H7 (cell line): ENCODE measurements around the gene R3HDML. TPM values are rescaled to one million over a fixed set of nuclear protein-coding genes. Genes with fewer than 3 reads are reported as not detected.

Experiments used
- DNase-seq: peaks from one replicate; pipeline ENCODE4 v3.0.0; 2012
- H3K27me3 ChIP-seq: 2 replicates; pipeline ENCODE4 v1.6.0; 2011; ENCODE audit warnings: mild to moderate bottlenecking, low read length; ENCODE audit not compliant: control insufficient read depth, insufficient read depth
- H3K36me3 ChIP-seq: replicated peaks from 2 replicates; pipeline ENCODE4 v1.5.1; 2011; ENCODE audit warnings: low read length; ENCODE audit not compliant: control insufficient read depth, insufficient read depth
- H3K4me3 ChIP-seq: 2 replicates; pipeline ENCODE4 v1.5.1; 2011; ENCODE audit warnings: low read depth, mild to moderate bottlenecking, control low read depth, low read length, moderate library complexity; ENCODE audit not compliant: insufficient read depth
- total RNA-seq: library from RNA; depleted of rRNA; stranded (reverse); fragments of >200 nt; shearing (Covaris generic); gene quantifications from 2 replicates; pipeline ENCODE4 v1.2.3, GENCODE V29; 2014

R3HDML gene
- total RNA-seq, 1 experiment from 2014 or later: not detected

DNA sequence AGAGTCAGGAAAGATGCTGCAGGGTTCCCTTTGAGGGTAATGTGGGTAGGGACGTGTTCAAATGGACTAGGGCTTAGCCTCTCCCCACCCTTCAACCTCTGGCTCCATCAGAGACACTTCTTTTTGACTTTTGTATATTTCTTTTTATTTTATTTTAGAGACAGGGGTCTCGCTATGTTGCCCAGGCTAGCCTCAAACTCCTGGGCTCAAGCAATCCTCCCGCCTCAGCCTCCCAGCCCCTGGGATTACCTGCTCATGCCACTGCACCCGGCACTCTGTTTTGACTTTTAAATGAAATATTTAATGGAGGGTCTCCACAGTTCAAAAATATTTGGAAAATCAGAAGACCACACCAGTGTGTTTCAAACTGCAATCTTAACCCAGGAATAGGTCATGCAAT, 27.2 kb downstream of the R3HDML start:
- no peak for DNase-seq
- no peaks in the 10 kb centered on the region for H3K27me3 ChIP-seq
- no peak overlapping the region for H3K4me3 ChIP-seq
- no peaks in the 10 kb centered on the region for H3K36me3 ChIP-seq

DNA sequence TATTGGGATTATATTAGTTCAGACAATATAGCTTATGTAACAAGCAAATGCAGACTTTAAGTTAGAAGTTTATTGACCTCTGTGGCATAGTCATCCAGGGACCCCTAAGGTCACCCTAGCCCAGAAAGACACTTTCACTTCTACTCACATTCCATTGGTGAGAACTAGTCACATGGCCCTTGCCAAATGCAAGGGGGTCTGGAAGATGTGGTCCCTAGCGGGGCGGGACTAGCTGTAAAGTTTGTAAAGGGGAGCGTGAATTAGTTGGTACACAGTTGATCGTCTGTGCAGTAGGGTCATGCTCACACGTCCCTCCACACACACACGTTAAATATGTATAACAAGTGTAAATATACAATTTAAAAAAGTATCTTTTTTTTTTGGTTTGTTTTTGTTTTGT, 27.9 kb downstream of the R3HDML start:
- H3K4me3 ChIP-seq: no peak overlapping the region
- H3K27me3 ChIP-seq: no peaks in the 10 kb centered on the region
- H3K36me3 ChIP-seq: no peaks in the 10 kb centered on the region
- no peak for DNase-seq

DNA sequence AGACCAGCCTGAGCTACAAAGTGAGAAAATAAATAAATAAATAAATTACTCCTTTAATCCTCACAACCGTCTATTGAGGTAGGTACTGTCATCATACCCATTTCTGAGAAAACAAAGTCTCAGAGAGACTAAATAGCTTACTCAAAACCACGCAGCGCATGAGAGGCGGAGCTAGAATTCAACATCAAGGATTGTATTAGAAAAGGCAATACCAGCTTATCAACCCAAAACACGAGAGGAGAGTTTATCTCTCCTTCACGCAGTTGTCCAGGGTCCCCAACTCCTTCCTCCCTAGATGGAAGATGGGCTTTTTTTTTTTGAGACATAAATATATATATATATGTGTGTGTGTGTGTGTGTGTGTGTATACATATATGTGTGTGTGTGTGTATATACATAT, 30.9 kb downstream of the R3HDML start:
- DNase-seq: no peak
- H3K27me3 ChIP-seq: no peaks in the 10 kb centered on the region
- H3K4me3 ChIP-seq: no peak overlapping the region
- H3K36me3 ChIP-seq: no peaks in the 10 kb centered on the region

DNA sequence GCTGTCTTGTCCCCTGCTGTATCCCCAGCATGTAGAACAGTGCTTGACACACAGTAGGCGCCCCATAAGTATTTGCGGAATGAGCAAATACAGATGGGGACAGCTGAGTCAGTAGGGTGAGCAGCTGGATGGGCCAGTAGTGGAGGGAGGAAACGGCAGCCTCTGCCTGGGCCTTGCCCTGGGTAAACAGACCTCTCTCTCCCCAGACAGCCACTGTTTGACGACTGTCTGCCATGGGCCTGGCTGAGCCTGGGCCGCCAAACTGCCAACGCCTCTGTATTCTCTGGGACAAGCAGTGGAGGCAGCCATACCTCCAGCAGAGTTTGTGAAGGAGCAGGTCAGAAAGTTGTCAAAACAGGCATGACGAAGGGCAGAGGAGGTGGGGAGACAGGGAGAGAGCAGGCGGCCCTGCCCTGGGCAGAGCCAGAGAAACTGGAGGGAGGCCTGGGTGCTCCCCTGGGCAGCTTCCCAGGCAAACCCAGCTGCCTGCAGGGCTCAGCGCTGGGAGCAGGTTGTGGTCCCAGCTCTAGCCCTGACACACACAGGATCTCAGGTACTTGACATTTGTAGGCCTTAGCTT, 33.9 kb downstream of the R3HDML start:
- H3K4me3 ChIP-seq: no peak overlapping the region
- DNase-seq: no peak
- no peaks in the 10 kb centered on the region for H3K36me3 ChIP-seq
- no peaks in the 10 kb centered on the region for H3K27me3 ChIP-seq

GRCh38 chr20:44382641-44383040, 45.8 kb downstream of the R3HDML start:
- Histone ChIP-seq H3K4me3 (no peak overlapping the region), H3K27me3 (no peaks in the 10 kb centered on the region), H3K36me3 (no peaks in the 10 kb centered on the region)
- no peak for DNase-seq

DNA sequence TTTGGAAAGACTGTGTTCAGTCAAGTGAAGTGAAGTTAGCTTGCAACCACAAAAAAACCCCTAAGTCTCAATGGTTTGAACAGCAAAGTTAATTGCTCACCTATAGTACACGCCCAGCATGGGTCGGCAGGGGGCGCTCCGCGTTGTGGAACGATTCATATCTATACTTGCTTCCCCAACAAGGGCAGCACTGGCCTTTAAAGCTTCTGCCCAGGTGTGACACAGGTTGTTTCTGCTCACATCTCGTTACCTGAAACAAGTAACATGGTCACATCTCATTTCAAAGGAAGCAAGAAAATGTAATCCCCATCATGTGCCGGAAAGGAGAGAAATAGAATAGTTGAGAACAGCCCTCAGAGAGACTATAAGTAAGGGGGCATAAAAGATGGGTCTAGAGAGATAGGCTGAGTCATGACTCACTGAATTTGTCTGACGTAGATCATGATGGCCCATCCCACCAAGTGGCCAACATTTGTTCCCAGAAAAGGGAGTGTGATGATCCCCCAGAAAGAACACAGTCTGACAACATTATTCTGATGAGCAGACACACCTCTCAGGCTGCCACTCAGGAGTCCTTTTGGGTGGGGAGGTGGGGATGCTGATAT, 47.7 kb downstream of the R3HDML start:
- peak; percentile 76 for DNase-seq
- Histone ChIP-seq H3K36me3 (no peaks in the 10 kb centered on the region), H3K27me3 (peaks cover 3% of the 10 kb centered on the region; the same call in 1 of the 2 replicates), H3K4me3 (no peak overlapping the region)

DNA sequence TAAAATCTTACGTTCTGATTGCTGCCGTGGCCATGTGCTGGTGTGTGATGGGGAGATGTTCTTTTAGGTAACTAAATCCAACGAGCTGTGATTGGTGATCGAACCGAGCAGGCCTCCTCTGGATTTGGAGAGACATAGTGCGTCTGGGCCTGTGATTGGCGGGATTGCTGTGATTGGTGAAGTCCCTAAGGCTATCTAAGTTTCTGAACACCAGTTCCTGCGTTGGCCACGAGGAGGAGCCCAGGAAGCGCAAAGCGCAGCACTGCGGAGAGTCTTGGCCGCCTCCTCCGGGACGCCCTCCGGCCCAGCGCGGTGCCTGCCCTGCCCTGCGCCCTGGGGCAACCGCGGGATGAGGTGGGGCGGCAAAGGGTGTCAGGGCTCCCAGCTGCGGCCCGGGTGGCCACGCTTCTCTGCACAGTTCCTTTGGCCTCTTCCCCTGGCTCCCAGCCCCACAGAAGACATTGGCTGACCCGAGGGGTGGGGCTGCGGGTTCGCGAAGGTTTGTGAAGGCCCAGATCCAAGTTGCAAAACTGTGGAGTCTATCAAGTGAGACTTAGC, 51.7 kb downstream of the R3HDML start:
- H3K27me3 ChIP-seq: peaks cover 3% of the 10 kb centered on the region; the same call in 1 of the 2 replicates
- H3K36me3 ChIP-seq: no peaks in the 10 kb centered on the region
- DNase-seq: peak; percentile 95
- peak overlapping the region; percentile 28 for H3K4me3 ChIP-seq

DNA sequence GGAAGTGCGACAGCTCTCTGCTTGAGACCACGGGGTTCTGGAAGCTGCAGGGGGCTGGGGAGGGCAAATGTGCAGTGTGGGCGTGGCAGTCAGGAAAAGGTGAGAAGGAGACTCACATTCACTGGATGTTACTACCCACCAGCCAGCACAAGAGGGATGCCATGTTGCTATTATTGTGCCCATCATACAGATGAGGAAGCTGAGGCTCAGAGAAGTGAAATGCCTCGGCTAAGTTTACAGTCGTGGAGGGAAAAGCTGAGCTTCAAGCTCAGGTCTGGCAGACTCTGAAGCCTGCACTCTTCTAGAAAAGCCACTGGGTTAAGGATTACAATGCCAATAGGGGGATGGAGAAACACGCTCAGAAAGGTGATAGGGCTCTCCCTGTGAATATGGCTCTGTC, 53.0 kb downstream of the R3HDML start:
- Histone ChIP-seq H3K4me3 (no peak overlapping the region), H3K36me3 (no peaks in the 10 kb centered on the region), H3K27me3 (peaks cover 3% of the 10 kb centered on the region; the same call in 1 of the 2 replicates)
- DNase-seq: peak; percentile 13

GRCh38 chr20:44390280-44390679, 53.4 kb downstream of the R3HDML start:
- Histone ChIP-seq H3K27me3 (peaks cover 3% of the 10 kb centered on the region; the same call in 1 of the 2 replicates), H3K4me3 (no peak overlapping the region)
- peak; percentile 16 for DNase-seq

DNA sequence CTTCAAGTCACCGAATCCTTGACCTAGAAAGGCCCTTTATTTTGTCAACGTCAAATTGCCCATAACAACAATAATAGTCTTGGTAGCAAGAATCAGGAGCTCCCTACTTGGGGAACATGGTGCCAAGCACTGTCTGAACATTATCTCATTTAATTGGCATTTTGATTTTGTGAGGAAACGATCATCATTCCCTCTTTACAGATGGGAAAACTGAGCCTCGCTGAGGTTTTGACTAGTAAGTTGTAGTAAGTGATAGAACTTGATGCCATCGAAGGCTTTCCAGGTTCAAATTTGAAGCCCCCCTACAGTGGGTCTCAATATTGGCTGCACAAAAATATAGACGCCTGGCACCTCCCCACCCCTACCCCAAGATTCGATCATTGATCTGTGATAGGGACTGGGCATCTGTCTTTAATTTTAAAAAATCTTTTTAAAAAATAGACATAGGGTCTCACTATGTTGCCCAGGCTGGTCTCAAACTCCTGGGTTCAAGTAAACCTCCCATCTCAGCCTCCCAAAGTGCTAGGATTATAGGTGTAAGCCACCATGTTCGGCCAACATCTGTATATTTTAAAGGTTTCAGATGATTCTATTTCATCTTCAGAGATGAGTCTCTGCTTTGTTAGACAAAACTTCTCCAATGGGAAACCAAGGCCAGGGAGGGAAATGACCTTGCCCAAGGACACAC, 55.4 kb downstream of the R3HDML start:
- no peak for DNase-seq
- Histone ChIP-seq H3K4me3 (no peak overlapping the region), H3K36me3 (no peaks in the 10 kb centered on the region), H3K27me3 (peaks cover 3% of the 10 kb centered on the region; the same call in 1 of the 2 replicates)

More at GRCh38 chr20:44390280-44390679, 53.4 kb downstream of the R3HDML start:
- no peaks in the 10 kb centered on the region for H3K36me3 ChIP-seq

- DNase-seq: peak; percentile 33
- H3K4me3 ChIP-seq: no peak overlapping the region
- peaks cover 3% of the 10 kb centered on the region; the same call in 1 of the 2 replicates for H3K27me3 ChIP-seq
- no peaks in the 10 kb centered on the region for H3K36me3 ChIP-seq
Measured at GRCh38 chr20:44392776-44393607, 56.1 kb downstream of the R3HDML start.

GRCh38 chr20:44393608-44394451, 57.0 kb downstream of the R3HDML start:
- no peaks in the 10 kb centered on the region for H3K36me3 ChIP-seq
- peak; percentile 17 for DNase-seq
- peaks cover under 1% of the 10 kb centered on the region; the same call in 1 of the 2 replicates for H3K27me3 ChIP-seq
- H3K4me3 ChIP-seq: no peak overlapping the region

DNA sequence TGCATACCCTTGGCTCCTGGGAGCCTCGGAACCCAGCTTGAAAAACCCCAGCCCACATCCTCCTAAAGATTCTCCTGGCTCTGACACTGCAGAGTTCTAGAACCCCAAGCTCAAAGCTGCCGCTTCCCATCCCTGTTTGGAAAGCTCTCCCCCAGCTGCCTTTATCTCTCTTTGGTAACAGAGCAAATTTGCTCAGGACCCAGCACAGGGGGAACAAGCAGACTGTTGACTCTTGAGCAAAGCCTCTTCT, 57.5 kb downstream of the R3HDML start:
- Histone ChIP-seq H3K4me3 (no peak overlapping the region), H3K36me3 (no peaks in the 10 kb centered on the region), H3K27me3 (no peaks in the 10 kb centered on the region)
- DNase-seq: no peak
